Endothelial cell (in vitro differentiated cells): ENCODE data around the gene MREG. TPM values are rescaled to one million over a fixed set of nuclear protein-coding genes. Genes with fewer than 3 reads are reported as not detected.

Experiments used
- DNase-seq: peaks from one replicate; pipeline ENCODE4 v3.0.0; 2021; ENCODE audit warnings: low spot score
- H3K27ac Mint-ChIP-seq: one replicate; pipeline ENCODE4 v1.8.0; 2021; ENCODE audit warnings: mixed read lengths, inconsistent platforms; ENCODE audit not compliant: unreplicated experiment
- H3K27me3 Mint-ChIP-seq: one replicate; pipeline ENCODE4 v1.8.0; 2021; ENCODE audit warnings: mild to moderate bottlenecking, moderate library complexity, mixed read lengths, inconsistent platforms; ENCODE audit not compliant: unreplicated experiment
- H3K36me3 Mint-ChIP-seq: one replicate; pipeline ENCODE4 v1.8.0; 2021; ENCODE audit warnings: mild to moderate bottlenecking, low read depth, mixed read lengths, inconsistent platforms; ENCODE audit not compliant: unreplicated experiment
- H3K4me1 Mint-ChIP-seq: one replicate; pipeline ENCODE4 v1.8.0; 2021; ENCODE audit warnings: mild to moderate bottlenecking, mixed read lengths, inconsistent platforms; ENCODE audit not compliant: unreplicated experiment
- H3K4me3 Mint-ChIP-seq: one replicate; pipeline ENCODE4 v1.8.0; 2021; ENCODE audit warnings: mild to moderate bottlenecking, mixed read lengths, inconsistent platforms; ENCODE audit not compliant: unreplicated experiment
- H3K9me3 Mint-ChIP-seq: one replicate; pipeline ENCODE4 v1.8.0; 2021; ENCODE audit warnings: mixed read lengths, inconsistent platforms; ENCODE audit not compliant: unreplicated experiment
- total RNA-seq: library from RNA; stranded (reverse); fragmentation: NEBNext Ultra II Directional; extraction: Animal tissue kit (Norgen Biotek cat#: 25700); gene quantifications from one replicate; pipeline ENCODE4 v1.2.1, GENCODE V29; 2021; ENCODE audit not compliant: unreplicated experiment
- TF ChIP-seq, protein P1 (sequence below): fragments of 200-600 bp; sonication (generic); IDR thresholded peaks from one replicate; pipeline ENCODE4 v1.5.0; 2021; ENCODE audit warnings: antibody characterized with exemption; ENCODE audit not compliant: unreplicated experiment

Gene MREG
- total RNA-seq, 1 donor from 2014 or later: 26.1 TPM

- Mint-ChIP-seq H3K27ac (no peak overlapping the region), H3K9me3 (no peaks in the 10 kb centered on the region), H3K4me1 (no peaks in the 10 kb centered on the region), H3K27me3 (no peaks in the 10 kb centered on the region), H3K4me3 (no peak overlapping the region), H3K36me3 (peaks cover 30% of the 10 kb centered on the region)
- TF ChIP-seq, protein P1, sequence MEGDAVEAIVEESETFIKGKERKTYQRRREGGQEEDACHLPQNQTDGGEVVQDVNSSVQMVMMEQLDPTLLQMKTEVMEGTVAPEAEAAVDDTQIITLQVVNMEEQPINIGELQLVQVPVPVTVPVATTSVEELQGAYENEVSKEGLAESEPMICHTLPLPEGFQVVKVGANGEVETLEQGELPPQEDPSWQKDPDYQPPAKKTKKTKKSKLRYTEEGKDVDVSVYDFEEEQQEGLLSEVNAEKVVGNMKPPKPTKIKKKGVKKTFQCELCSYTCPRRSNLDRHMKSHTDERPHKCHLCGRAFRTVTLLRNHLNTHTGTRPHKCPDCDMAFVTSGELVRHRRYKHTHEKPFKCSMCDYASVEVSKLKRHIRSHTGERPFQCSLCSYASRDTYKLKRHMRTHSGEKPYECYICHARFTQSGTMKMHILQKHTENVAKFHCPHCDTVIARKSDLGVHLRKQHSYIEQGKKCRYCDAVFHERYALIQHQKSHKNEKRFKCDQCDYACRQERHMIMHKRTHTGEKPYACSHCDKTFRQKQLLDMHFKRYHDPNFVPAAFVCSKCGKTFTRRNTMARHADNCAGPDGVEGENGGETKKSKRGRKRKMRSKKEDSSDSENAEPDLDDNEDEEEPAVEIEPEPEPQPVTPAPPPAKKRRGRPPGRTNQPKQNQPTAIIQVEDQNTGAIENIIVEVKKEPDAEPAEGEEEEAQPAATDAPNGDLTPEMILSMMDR: no peak
- no peak for DNase-seq
These were observed 28.7 kb downstream of the MREG start for GRCh38 chr2:215984661-215985060.

DNA sequence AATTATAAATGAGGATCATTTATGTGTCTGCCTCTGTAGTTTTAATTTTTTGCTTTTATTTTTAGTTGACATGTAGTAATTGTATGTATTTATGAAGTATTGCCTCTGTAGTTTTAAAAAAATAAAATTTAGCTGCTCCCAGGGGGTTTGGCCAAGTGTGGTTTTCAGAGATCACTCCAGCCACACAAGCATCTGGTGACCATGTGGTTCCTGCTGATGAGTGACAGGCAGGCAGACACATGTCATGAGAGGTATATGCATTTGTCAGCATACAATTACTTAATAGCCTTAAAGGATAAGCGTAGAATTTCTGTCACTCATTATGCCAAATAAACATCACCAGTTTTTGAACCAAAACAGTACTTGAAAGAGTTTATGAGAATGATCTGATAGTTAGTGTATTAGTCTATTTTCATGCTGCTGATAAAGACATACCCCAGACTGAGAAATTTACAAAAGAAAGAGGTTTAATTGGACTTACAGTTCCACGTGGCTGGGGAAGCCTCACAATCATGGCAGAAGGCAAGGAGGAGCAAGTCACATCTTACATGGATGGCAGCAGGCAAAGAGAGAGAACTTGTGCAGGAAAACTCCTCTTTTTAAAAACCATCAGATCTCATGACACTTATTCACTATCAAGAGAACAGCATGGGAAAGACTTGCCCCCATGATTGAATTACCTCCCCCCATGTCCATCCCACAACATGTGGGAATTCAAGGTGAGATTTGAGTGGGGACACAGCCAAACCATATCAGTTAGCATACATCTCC, 29.6 kb downstream of the MREG start:
- H3K36me3 Mint-ChIP-seq: peaks cover 22% of the 10 kb centered on the region
- TF ChIP-seq, protein P1: no peak

GRCh38 chr2:215982465-215982875, 30.9 kb downstream of the MREG start:
- Mint-ChIP-seq H3K36me3 (peaks cover 18% of the 10 kb centered on the region), H3K9me3 (no peaks in the 10 kb centered on the region), H3K27me3 (no peaks in the 10 kb centered on the region), H3K27ac (no peak overlapping the region), H3K4me1 (no peaks in the 10 kb centered on the region), H3K4me3 (no peak overlapping the region)
- TF ChIP-seq, protein P1: no peak
- no peak for DNase-seq

More for the DNA sequence above, 29.6 kb downstream of the MREG start:
- Mint-ChIP-seq H3K27ac (no peak overlapping the region), H3K9me3 (no peaks in the 10 kb centered on the region), H3K4me1 (no peaks in the 10 kb centered on the region), H3K4me3 (no peak overlapping the region), H3K27me3 (no peaks in the 10 kb centered on the region)
- no peak for DNase-seq

- no peak overlapping the region for H3K27ac Mint-ChIP-seq
- H3K36me3 Mint-ChIP-seq: peaks cover 9% of the 10 kb centered on the region
- H3K4me1 Mint-ChIP-seq: no peaks in the 10 kb centered on the region
- H3K4me3 Mint-ChIP-seq: no peak overlapping the region
- H3K27me3 Mint-ChIP-seq: no peaks in the 10 kb centered on the region
- no peak for DNase-seq
- no peaks in the 10 kb centered on the region for H3K9me3 Mint-ChIP-seq
- TF ChIP-seq, protein P1: no peak
These were observed 32.2 kb downstream of the MREG start for GRCh38 chr2:215981115-215981514.

GRCh38 chr2:215979620-215980019, 33.7 kb downstream of the MREG start:
- Mint-ChIP-seq H3K27ac (no peak overlapping the region), H3K4me3 (no peak overlapping the region), H3K4me1 (no peaks in the 10 kb centered on the region), H3K9me3 (no peaks in the 10 kb centered on the region), H3K27me3 (no peaks in the 10 kb centered on the region), H3K36me3 (peaks cover 9% of the 10 kb centered on the region)
- no peak for DNase-seq
- TF ChIP-seq, protein P1: no peak
